Right ventricle myocardium superior (tissue), 1 donor: ENCODE data around the gene HK3. TPM values are rescaled to one million over a fixed set of nuclear protein-coding genes. Genes with fewer than 3 reads are reported as not detected.
A peak's percentile ranks its signal among the peaks of the same experiment; 100 is the strongest.

Experiments used
- ATAC-seq: fragments of 200-7000 bp; cut with Tn5 transposase; one replicate; pipeline ENCODE4 v1.9.1; 2020; ENCODE audit warnings: mild to moderate bottlenecking; ENCODE audit not compliant: poor library complexity
- DNase-seq: peaks from one replicate; pipeline ENCODE4 v3.0.0-alpha.2; 2020
- intact Hi-C: fragments of 100-400 bp; cut with DNase I; formaldehyde crosslinking; loops from one replicate; pipeline ENCODE4 v1.11.2; 2022
- total RNA-seq: library from RNA; stranded (reverse); fragmentation: NEBNext Ultra II Directional; extraction: Animal tissue kit (Norgen Biotek cat#: 25700); gene quantifications from one replicate; pipeline ENCODE4 v1.2.1, GENCODE V29; 2021
- donor health status: DM: no; HTN: yes; CAD: no; lungs with severe emphysema.

Gene HK3
- total RNA-seq, 1 donor from 2014 or later = 7.2 TPM

DNA sequence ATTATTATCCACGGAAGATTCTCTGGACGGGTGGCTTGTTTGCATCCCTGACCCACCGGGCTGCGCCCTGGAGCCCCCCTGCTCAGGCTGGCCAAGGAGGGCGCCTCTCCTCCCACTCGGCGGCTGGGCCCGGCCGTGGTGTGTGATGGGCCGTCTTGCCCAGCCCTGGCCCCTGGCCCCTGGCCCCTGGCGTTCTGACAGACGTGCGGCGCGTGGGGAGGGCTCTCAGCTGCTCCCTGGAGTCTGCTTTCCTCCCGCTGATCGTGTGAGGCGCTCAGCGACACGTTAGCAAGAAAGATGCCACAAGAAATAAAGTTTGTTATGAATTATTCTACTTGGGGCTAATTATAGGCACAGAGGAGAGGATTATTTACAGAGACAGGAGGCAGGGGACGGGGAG is 55.5 kb downstream of the HK3 start:
- ATAC-seq (no peak), DNase-seq (no peak)
- intact Hi-C loops = no loop called here

GRCh38 chr5:176837707-176838115 is 61.4 kb downstream of the HK3 start:
- intact Hi-C loops = no loop called here
- ATAC-seq (peak; percentile 96), DNase-seq (peak; percentile 93)

DNA sequence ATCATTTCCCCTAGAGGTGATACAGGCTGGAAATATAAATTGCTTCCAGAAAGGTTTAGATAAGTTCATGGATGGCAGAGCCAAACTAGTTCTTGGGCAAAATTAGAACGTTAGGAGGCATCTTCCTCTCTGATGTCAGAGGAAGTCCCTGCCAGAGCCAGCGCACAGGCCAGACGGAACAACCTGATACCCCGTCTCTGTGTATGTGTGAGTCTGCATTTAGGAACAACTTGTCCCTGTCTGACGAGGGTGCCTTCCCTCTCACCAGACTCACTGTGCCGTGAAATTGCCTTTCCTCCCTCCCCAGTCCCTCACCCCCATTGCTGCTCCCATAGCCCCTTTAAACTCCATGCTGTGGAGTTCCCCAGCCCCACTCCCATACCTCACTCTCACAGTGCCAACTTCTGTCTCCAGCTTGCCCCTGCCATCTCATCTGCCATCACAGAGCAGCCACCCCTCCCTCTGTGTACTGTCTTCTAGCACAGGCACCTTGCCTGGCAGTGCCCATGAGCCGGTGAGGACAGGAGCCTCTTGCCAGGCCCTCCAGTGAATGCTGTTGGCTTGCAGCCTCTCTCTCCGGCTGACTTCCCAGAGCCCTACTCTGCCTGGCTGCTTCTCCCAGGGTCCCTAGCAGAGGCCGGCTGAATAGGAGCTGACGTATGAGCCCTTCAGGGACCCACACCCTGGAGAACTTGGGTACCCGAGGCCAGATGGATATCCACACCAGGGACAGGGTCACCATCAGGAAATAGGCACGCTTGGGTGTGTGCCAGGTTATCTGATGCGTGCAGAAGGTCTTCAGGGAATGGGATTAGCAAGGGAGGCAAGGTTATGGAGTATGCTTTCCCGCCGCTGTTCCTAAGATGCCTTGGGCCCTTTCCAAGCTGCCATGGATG is 62.1 kb downstream of the HK3 start:
- intact Hi-C loops = no loop called here
- DNase-seq (no peak), ATAC-seq (no peak)

DNA sequence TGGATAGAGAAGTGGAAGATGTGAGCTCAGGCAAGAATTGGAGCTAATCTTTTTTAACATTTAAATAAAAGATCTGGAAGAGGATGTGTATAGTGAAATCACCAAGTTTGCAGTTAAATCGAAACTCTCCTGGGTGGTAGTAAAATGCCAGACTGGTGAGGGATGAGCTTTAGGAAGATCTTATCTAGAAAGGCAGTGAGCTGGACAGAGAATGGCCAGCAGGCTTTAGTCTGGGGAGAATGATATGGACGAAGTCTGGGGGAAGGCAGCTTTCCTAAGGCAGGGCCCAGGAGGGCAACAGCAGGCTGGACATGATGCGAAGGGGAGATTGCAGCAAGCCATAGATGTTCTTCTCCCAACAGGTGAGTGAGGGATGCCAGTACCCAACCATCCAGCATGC is 63.2 kb downstream of the HK3 start:
- ATAC-seq (no peak), DNase-seq (no peak)
- intact Hi-C loops = no loop called here

- no peak for ATAC-seq
- intact Hi-C loops = no loop called here
Observed at GRCh38 chr5:176833286-176833685, 65.9 kb downstream of the HK3 start.

DNA sequence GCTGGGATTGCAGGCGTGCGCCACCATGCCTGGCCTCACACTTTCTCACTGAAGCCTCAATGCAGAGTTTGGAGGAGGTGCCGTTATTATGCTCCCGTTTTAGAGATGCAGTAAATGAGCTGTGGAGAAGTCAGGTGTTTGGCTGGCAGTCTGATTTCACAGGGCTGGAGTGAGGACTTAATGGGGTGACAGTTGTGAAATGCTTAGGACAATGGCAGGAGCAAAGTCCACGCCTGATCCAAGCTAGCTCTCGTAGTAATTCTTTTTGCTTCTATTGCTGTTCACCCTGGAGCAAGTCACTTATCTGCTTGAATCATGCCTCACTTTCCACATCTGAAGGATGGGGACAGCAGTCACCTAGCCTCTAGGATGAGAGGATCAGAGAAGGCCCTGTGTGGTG is 67.0 kb downstream of the HK3 start:
- intact Hi-C loops = no loop called here
- DNase-seq (no peak), ATAC-seq (no peak)

More at GRCh38 chr5:176833286-176833685, 65.9 kb downstream of the HK3 start:
- no peak for DNase-seq

DNA sequence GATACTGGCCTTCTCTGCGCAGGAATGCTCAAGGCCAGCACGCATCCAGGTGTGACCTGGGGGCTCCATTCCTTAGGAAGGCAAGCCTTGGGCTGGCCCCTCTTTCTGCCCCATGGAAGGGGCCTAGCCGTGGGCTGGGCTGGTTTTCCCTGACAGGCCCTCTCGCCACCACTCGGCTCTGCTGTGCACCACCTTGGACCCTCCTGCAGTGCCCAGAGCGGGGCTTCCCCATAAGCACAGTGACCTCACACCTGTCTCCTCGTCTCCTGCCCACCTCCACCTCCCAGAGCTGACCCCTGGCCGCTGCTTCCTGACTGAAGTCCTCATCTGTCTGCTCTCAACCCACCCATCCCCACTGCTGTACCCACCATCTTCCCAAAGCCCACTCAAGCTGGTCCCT is 67.7 kb downstream of the HK3 start:
- DNase-seq (no peak), ATAC-seq (no peak)
- intact Hi-C loops = no loop called here

DNA sequence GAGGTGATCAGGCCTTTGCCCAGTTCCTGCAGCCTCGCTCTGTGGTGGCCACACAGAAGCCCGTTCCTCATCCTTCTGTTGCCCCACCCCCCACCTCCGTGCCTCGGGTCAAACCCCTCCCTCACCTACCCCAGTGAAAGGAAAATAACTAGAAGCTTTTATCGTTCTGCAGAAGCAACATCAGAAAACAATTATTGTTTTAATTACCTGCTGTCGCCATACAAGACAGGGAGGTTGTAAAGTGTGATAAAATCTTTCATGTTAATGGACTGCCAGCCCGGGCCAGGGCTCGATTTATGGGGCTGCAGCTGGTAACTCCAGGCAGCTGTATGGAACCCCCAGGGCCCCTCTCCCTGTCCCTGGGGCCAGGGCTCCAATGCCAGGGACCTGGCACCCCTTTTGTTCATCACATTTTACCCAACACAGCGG is 68.1 kb downstream of the HK3 start:
- intact Hi-C loops = no loop called here
- no peak for ATAC-seq
- DNase-seq = no peak

Other genes with a start within 250 kb of the HK3 start
- 0.05 TPM for gene UNC5A, start 88.8 kb downstream of the HK3 start, total RNA-seq
- 32.1 TPM for gene UIMC1, start 107.4 kb upstream of the HK3 start, total RNA-seq
- 5.7 TPM for gene ZNF346, start 123.3 kb upstream of the HK3 start, total RNA-seq
- 2.3 TPM for gene FGFR4, start 187.6 kb upstream of the HK3 start, total RNA-seq
- gene NSD1, start 234.4 kb upstream of the HK3 start, total RNA-seq = 33.6 TPM